ENCODE data around the gene DHDH. TPM values are rescaled to one million over a fixed set of nuclear protein-coding genes. Genes with fewer than 3 reads are reported as not detected.
"Not testable (repeated sequence)": the region's sequence is repeated elsewhere in the genome, so short reads cannot be mapped to it uniquely, and the experiment has no call there.

The DHDH gene
- total RNA-seq, 1 experiment from 2014 or later, result not detected

DNA sequence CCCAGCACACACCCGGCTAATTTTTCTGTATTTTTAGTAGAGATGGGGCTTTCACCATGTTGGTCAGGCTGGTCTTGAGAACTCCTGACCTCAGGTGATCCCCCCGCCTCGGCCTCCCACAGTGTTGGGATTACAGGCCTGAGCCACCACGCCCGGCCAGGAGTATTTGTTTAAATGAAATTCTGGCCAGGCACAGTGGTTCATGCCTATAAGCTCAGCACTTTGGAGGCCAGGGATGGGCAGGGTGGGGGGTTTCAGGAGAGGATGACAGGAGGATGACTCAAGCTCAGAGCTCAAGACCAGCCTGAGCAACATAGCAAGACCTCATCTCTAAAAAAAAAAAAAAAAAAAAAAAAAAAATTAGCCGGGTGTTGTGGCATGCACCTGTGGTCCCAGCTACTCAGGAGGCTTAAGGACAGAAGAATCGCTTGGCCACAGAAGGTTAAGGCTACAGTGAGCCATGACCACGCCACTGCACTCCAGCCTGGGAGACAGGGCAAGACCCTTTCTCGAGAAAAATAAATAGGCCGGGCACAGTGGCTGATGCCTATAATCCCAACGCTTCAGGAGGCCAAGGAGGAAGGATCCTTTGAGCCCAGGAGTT, 8.2 kb upstream of the DHDH start:
- H3K4me1 ChIP-seq, result peaks cover 7% of the 10 kb centered on the region; the same call in 1 of the 2 replicates
- no peaks in the 10 kb centered on the region for H3K27me3 ChIP-seq
- H3K36me3 ChIP-seq, result peaks cover 2% of the 10 kb centered on the region
- DNase-seq, result peak in 1 of 2 experiments; percentile 34
- H3K9me3 ChIP-seq (replicated peaks), result no peaks in the 10 kb centered on the region
- no peak overlapping the region for H3K4me3 ChIP-seq
- H3K27ac ChIP-seq, result no peak overlapping the region

- H3K27me3 ChIP-seq; DNase-seq; H3K27ac ChIP-seq; H3K36me3 ChIP-seq; H3K4me1 ChIP-seq; H3K4me3 ChIP-seq; H3K9me3 ChIP-seq (replicated peaks): not testable (repeated sequence)
Measured at GRCh38 chr19:48925890-48926289, 7.6 kb upstream of the DHDH start.

DNA sequence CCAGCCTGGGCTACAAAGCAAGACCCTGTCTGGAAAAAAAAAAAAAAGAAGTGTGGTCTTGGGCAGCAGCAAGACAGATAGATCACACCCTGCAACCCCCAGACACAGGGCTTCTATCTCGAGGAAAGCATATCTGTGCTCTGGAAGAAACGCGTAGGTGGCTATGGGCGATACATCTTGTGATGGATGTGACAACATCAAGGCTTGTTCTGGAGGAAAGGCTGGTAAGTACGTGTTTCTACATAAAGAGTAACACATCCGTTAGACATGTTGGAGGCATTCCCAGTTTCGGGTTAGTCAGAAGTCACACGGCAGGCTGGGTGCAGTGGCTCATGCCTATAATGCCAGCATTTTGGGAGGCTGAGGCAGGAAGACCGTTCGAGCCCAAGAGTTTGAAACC, 6.6 kb upstream of the DHDH start:
- DNase-seq, result no peak
- no peak overlapping the region for H3K27ac ChIP-seq
- H3K27me3 ChIP-seq, result no peaks in the 10 kb centered on the region
- no peaks in the 10 kb centered on the region for H3K9me3 ChIP-seq (replicated peaks)
- H3K4me3 ChIP-seq, result no peak overlapping the region
- no peaks in the 10 kb centered on the region; the same call in 1 of the 2 replicates for H3K36me3 ChIP-seq
- peaks cover 7% of the 10 kb centered on the region; the same call in 1 of the 2 replicates for H3K4me1 ChIP-seq

DNA sequence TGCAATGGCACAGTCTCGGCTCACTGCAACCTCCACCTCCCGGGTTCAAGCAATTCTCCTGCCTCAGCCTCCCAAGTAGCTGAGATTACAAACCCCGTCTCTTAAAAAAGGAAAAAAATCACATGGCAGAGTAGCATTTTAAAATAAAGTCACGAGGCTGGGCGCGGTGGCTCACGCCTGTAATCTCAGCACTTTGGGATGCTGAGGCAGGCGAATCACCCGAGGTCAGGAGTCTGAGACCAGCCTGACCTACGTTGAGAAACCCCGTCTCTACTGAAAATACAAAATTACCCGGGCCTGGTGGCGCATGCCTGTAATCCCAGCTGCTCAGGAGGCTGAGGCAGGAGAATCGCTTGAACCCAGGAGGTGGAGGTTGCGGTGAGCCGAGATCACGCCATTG, 5.8 kb upstream of the DHDH start:
- H3K4me3 ChIP-seq; H3K4me1 ChIP-seq; DNase-seq; H3K27ac ChIP-seq; H3K27me3 ChIP-seq; H3K36me3 ChIP-seq; H3K9me3 ChIP-seq (replicated peaks): not testable (repeated sequence)

- Histone ChIP-seq H3K9me3 (replicated peaks) (no peaks in the 10 kb centered on the region), H3K36me3 (no peaks in the 10 kb centered on the region; the same call in 1 of the 2 replicates), H3K4me1 (peaks cover 7% of the 10 kb centered on the region; the same call in 1 of the 2 replicates), H3K4me3 (no peak overlapping the region), H3K27ac (no peak overlapping the region), H3K27me3 (no peaks in the 10 kb centered on the region)
- peak; percentile 53 to 57 for DNase-seq
Measured at GRCh38 chr19:48928164-48929025, 5.1 kb upstream of the DHDH start.

DNA sequence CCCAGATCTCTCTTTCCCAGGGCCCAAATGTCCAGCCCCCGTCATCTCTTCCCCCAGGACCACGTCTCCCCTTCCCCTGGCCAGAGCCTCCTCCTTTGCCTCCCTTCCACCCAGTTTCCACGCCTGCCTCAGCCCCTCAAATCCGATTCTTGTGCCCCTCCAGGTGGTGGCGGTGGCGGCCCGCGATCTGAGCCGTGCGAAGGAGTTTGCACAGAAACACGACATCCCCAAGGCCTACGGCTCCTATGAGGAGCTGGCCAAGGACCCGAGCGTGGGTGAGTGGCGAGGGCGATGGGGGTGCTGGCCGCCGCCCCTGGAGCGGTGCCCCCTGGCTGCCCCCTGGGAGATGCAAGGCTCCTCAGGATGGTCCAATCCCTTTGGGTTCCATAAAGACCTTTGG, 1.3 kb downstream of the DHDH start:
- Histone ChIP-seq H3K27me3 (no peaks in the 10 kb centered on the region), H3K4me1 (no peaks in the 10 kb centered on the region), H3K9me3 (replicated peaks) (no peaks in the 10 kb centered on the region), H3K36me3 (no peaks in the 10 kb centered on the region), H3K4me3 (no peak overlapping the region), H3K27ac (no peak overlapping the region)
- DNase-seq, result no peak

DNA sequence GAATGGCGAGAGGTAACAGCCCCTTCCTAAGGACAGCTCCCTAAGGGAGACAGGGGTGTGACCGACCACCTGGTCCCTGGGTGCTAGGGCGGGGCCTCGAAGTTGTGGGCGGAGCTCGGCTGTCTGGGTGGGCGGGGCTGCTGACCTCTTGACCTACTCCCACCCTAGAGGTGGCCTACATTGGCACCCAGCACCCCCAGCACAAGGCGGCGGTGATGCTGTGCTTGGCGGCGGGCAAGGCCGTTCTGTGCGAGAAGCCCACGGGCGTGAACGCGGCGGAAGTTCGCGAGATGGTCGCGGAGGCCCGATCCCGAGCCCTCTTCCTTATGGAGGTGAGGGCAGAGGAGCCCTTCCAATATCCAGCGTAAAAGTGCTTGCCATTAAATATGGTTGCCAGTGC, 2.4 kb downstream of the DHDH start:
- no peak overlapping the region for H3K27ac ChIP-seq
- no peaks in the 10 kb centered on the region for H3K4me1 ChIP-seq
- no peak overlapping the region for H3K4me3 ChIP-seq
- DNase-seq, result no peak
- H3K27me3 ChIP-seq, result no peaks in the 10 kb centered on the region
- no peaks in the 10 kb centered on the region for H3K36me3 ChIP-seq
- no peaks in the 10 kb centered on the region for H3K9me3 ChIP-seq (replicated peaks)

GRCh38 chr19:48938256-48938655, 4.8 kb downstream of the DHDH start:
- H3K4me3 ChIP-seq, result no peak overlapping the region
- no peaks in the 10 kb centered on the region for H3K4me1 ChIP-seq
- H3K27ac ChIP-seq, result no peak overlapping the region
- H3K27me3 ChIP-seq, result no peaks in the 10 kb centered on the region
- no peak for DNase-seq
- H3K36me3 ChIP-seq, result no peaks in the 10 kb centered on the region
- H3K9me3 ChIP-seq (replicated peaks), result no peaks in the 10 kb centered on the region

GRCh38 chr19:48940902-48941301, 7.4 kb downstream of the DHDH start:
- Histone ChIP-seq H3K4me1 (no peaks in the 10 kb centered on the region), H3K27me3 (no peaks in the 10 kb centered on the region), H3K4me3 (no peak overlapping the region), H3K36me3 (no peaks in the 10 kb centered on the region), H3K9me3 (replicated peaks) (no peaks in the 10 kb centered on the region), H3K27ac (no peak overlapping the region)
- DNase-seq, result no peak

DNA sequence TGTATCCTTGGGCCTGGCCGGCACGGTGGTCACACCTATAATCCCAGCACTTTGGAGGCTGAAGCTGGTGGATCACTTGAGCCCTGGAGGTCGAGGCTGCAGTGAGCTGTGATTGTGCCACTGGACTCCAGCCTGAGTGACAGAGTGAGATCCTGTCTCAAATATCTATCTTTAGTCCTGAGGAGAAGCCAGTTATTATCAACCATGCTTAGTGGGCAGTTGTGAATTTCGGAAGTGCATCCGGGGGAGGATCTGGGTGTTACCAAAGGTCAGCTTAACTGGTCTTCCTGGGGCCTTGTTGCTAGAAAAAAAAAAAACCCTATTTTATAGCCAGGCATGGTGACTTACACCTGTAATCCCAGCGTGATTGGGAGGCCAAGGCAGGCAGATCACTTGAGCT, 9.6 kb downstream of the DHDH start:
- Histone ChIP-seq H3K36me3 (no peaks in the 10 kb centered on the region), H3K4me1 (no peaks in the 10 kb centered on the region), H3K27me3 (no peaks in the 10 kb centered on the region), H3K9me3 (replicated peaks) (no peaks in the 10 kb centered on the region; the same call in 1 of the 2 replicates), H3K4me3 (no peak overlapping the region), H3K27ac (no peak overlapping the region)
- no peak for DNase-seq

- DNase-seq, result no peak
- Histone ChIP-seq H3K4me1 (no peaks in the 10 kb centered on the region), H3K4me3 (no peak overlapping the region), H3K9me3 (replicated peaks) (no peaks in the 10 kb centered on the region; the same call in 1 of the 2 replicates), H3K36me3 (no peaks in the 10 kb centered on the region), H3K27me3 (no peaks in the 10 kb centered on the region), H3K27ac (no peak overlapping the region)
Measured at GRCh38 chr19:48945415-48945814, 11.9 kb downstream of the DHDH start.

- no peaks in the 10 kb centered on the region for H3K36me3 ChIP-seq
- H3K27me3 ChIP-seq, result no peaks in the 10 kb centered on the region
- H3K4me1 ChIP-seq, result no peaks in the 10 kb centered on the region
- no peak overlapping the region for H3K4me3 ChIP-seq
- H3K9me3 ChIP-seq (replicated peaks), result no peaks in the 10 kb centered on the region; the same call in 1 of the 2 replicates
- no peak for DNase-seq
- no peak overlapping the region for H3K27ac ChIP-seq
Measured at GRCh38 chr19:48945817-48946216, 12.3 kb downstream of the DHDH start.

- Histone ChIP-seq H3K36me3 (no peaks in the 10 kb centered on the region), H3K4me3 (no peak overlapping the region), H3K4me1 (no peaks in the 10 kb centered on the region), H3K9me3 (replicated peaks) (no peaks in the 10 kb centered on the region; the same call in 1 of the 2 replicates), H3K27me3 (no peaks in the 10 kb centered on the region), H3K27ac (no peak overlapping the region)
- no peak for DNase-seq
Measured at GRCh38 chr19:48946463-48947257, 13.2 kb downstream of the DHDH start.

GRCh38 chr19:48947258-48947542, 13.7 kb downstream of the DHDH start:
- Histone ChIP-seq H3K4me1 (no peaks in the 10 kb centered on the region), H3K4me3 (no peak overlapping the region), H3K36me3 (no peaks in the 10 kb centered on the region)

GRCh38 chr19:48950159-48950558, 16.7 kb downstream of the DHDH start:
- H3K4me1 ChIP-seq, result no peaks in the 10 kb centered on the region
- no peak overlapping the region for H3K27ac ChIP-seq
- H3K4me3 ChIP-seq, result no peak overlapping the region

More at GRCh38 chr19:48947258-48947542, 13.7 kb downstream of the DHDH start:
- Histone ChIP-seq H3K27ac (no peak overlapping the region), H3K9me3 (replicated peaks) (no peaks in the 10 kb centered on the region; the same call in 1 of the 2 replicates), H3K27me3 (no peaks in the 10 kb centered on the region)
- DNase-seq, result no peak

More at GRCh38 chr19:48950159-48950558, 16.7 kb downstream of the DHDH start:
- no peak for DNase-seq
- H3K9me3 ChIP-seq (replicated peaks), result no peaks in the 10 kb centered on the region; the same call in 1 of the 2 replicates
- H3K27me3 ChIP-seq, result no peaks in the 10 kb centered on the region
- H3K36me3 ChIP-seq, result no peaks in the 10 kb centered on the region
